GM18508 (cell line): ENCODE measurements around the gene COL18A1.
"Not testable (repeated sequence)": the region's sequence is repeated elsewhere in the genome, so short reads cannot be mapped to it uniquely, and the experiment has no call there.

Experiments used
- ATAC-seq: cut with Tn5 transposase; IDR thresholded peaks from one replicate; pipeline ENCODE4 v1.9.1; 2021; ENCODE audit warnings: moderate number of reproducible peaks; ENCODE audit not compliant: insufficient read depth, unreplicated experiment

COL18A1 gene

GRCh38 chr21:45438391-45439145 is 33.6 kb downstream of the COL18A1 start:
- no peak for ATAC-seq

- ATAC-seq = no peak
Measured at GRCh38 chr21:45439161-45439872, 34.4 kb downstream of the COL18A1 start.

GRCh38 chr21:45439901-45440461 is 35.0 kb downstream of the COL18A1 start:
- ATAC-seq = no peak

- no peak for ATAC-seq
Measured at GRCh38 chr21:45440736-45441350, 35.9 kb downstream of the COL18A1 start.

- ATAC-seq = no peak
Measured at GRCh38 chr21:45441431-45442255, 36.7 kb downstream of the COL18A1 start.

GRCh38 chr21:45442276-45442675 is 37.3 kb downstream of the COL18A1 start:
- ATAC-seq = no peak

GRCh38 chr21:45442686-45443594 is 38.0 kb downstream of the COL18A1 start:
- not testable (repeated sequence) for ATAC-seq

GRCh38 chr21:45443595-45444181 is 38.7 kb downstream of the COL18A1 start:
- ATAC-seq = no peak

- ATAC-seq = no peak
Measured at GRCh38 chr21:45444385-45444784, 39.4 kb downstream of the COL18A1 start.

- no peak for ATAC-seq
Measured at GRCh38 chr21:45445369-45445768, 40.4 kb downstream of the COL18A1 start.

- no peak for ATAC-seq
Measured at GRCh38 chr21:45447821-45448220, 42.9 kb downstream of the COL18A1 start.

GRCh38 chr21:45448283-45448809 is 43.4 kb downstream of the COL18A1 start:
- no peak for ATAC-seq

GRCh38 chr21:45448810-45449657 is 44.1 kb downstream of the COL18A1 start:
- no peak for ATAC-seq

- no peak for ATAC-seq
Measured at GRCh38 chr21:45449658-45450422, 44.9 kb downstream of the COL18A1 start.

GRCh38 chr21:45450423-45451090 is 45.6 kb downstream of the COL18A1 start:
- ATAC-seq = no peak

GRCh38 chr21:45451091-45451740 is 46.3 kb downstream of the COL18A1 start:
- ATAC-seq = no peak
